RWPE2 (cell line): ENCODE measurements around the gene TRIM75.
A peak's percentile ranks its signal among the peaks of the same experiment; 100 is the strongest.
"Not testable (repeated sequence)": the region's sequence is repeated elsewhere in the genome, so short reads cannot be mapped to it uniquely, and the experiment has no call there.

Experiments used
- ATAC-seq: fragments of 200-7000 bp; cut with Tn5 transposase; 3 replicates; pipeline ENCODE4 v1.9.1; 2021; ENCODE audit warnings: low read depth
- DNase-seq: peaks from one replicate; pipeline ENCODE4 v3.0.0-alpha.2; 2020; ENCODE audit warnings: low spot score
- H3K27ac ChIP-seq: fragments of 450-650 bp; 2 replicates; pipeline ENCODE4 v1.5.1; 2017; ENCODE audit warnings: mild to moderate bottlenecking; ENCODE audit not compliant: poor library complexity, severe bottlenecking
- H3K27me3 ChIP-seq: fragments of 250-450 bp; sonication (Bioruptor Pico); 2 replicates; pipeline ENCODE4 v1.5.1; 2021; ENCODE audit warnings: mild to moderate bottlenecking, moderate library complexity; ENCODE audit not compliant: insufficient read depth, poor library complexity, severe bottlenecking
- H3K36me3 ChIP-seq: fragments of 250-450 bp; sonication (Bioruptor Pico); 2 replicates; pipeline ENCODE4 v1.5.1; 2020; ENCODE audit warnings: low read depth, mild to moderate bottlenecking, moderate library complexity
- H3K4me1 ChIP-seq: fragments of 250-450 bp; sonication (Bioruptor Pico); 2 replicates; pipeline ENCODE4 v1.5.1; 2021; ENCODE audit warnings: mild to moderate bottlenecking, moderate library complexity; ENCODE audit not compliant: insufficient read depth, poor library complexity, severe bottlenecking
- H3K4me3 ChIP-seq: fragments of 250-450 bp; sonication (Bioruptor Pico); 2 replicates; pipeline ENCODE4 v1.5.1; 2021; ENCODE audit warnings: mild to moderate bottlenecking, moderate library complexity; ENCODE audit not compliant: severe bottlenecking
- H3K9me3 ChIP-seq: fragments of 250-450 bp; sonication (Bioruptor Pico); 2 replicates; pipeline ENCODE4 v1.5.1; 2021; ENCODE audit warnings: mild to moderate bottlenecking, moderate library complexity; ENCODE audit not compliant: severe bottlenecking
- TF ChIP-seq, protein P1 (sequence below): fragments of 450-650 bp; IDR thresholded peaks from one replicate; pipeline ENCODE4 v1.5.1; 2017; ENCODE audit warnings: mild to moderate bottlenecking, moderate library complexity; ENCODE audit not compliant: poor library complexity, severe bottlenecking

TRIM75 gene

DNA sequence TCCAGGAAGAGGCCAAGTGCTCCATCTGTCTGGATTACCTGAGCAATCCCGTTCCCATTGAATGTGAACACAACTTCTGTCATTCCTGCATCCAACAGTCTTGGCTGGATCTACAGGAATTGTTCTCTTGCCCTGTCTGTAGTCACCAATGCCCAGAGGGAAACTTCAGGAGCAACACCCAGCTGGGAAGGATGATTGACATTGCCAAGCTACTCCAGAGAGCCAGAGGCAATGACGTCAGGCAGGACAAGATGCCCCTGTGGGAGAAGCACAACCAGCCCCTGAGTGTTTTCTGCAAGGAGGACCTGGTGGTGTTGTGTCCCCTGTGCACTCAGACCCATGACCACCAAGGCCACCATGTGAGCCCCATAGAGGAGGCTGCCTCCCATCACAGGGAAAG is 43.2 kb upstream of the TRIM75 start:
- TF ChIP-seq, protein P1, sequence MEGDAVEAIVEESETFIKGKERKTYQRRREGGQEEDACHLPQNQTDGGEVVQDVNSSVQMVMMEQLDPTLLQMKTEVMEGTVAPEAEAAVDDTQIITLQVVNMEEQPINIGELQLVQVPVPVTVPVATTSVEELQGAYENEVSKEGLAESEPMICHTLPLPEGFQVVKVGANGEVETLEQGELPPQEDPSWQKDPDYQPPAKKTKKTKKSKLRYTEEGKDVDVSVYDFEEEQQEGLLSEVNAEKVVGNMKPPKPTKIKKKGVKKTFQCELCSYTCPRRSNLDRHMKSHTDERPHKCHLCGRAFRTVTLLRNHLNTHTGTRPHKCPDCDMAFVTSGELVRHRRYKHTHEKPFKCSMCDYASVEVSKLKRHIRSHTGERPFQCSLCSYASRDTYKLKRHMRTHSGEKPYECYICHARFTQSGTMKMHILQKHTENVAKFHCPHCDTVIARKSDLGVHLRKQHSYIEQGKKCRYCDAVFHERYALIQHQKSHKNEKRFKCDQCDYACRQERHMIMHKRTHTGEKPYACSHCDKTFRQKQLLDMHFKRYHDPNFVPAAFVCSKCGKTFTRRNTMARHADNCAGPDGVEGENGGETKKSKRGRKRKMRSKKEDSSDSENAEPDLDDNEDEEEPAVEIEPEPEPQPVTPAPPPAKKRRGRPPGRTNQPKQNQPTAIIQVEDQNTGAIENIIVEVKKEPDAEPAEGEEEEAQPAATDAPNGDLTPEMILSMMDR = no peak
- H3K4me3 ChIP-seq = no peak overlapping the region
- DNase-seq (no peak), ATAC-seq (no peak)
- no peak overlapping the region for H3K27ac ChIP-seq
- H3K4me1 ChIP-seq = no peaks in the 10 kb centered on the region
- H3K9me3 ChIP-seq = no peaks in the 10 kb centered on the region
- H3K36me3 ChIP-seq = no peaks in the 10 kb centered on the region
- no peaks in the 10 kb centered on the region for H3K27me3 ChIP-seq

DNA sequence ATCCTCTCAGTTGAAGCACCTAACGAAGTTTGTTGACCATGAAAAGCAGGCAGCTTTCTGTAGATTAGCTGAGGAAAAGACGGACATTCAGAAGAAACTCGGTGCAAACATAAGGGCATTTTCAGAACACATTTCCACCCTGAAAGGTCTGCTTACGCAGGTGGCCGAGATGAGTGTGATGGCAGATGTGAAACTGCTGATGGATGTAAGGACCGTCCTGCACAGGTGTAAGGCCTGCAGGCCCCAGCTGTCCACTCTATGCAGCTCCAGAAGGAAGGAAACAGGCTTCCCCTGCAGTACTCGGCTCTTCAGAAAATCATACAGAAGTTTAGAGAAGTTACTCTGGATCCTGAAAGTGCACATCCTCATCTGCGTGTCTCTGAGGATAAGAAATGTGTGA is 42.7 kb upstream of the TRIM75 start:
- H3K36me3 ChIP-seq = no peaks in the 10 kb centered on the region
- H3K4me3 ChIP-seq = no peak overlapping the region
- no peaks in the 10 kb centered on the region for H3K27me3 ChIP-seq
- no peak overlapping the region for H3K27ac ChIP-seq
- H3K4me1 ChIP-seq = no peaks in the 10 kb centered on the region
- DNase-seq (no peak), ATAC-seq (no peak)
- no peaks in the 10 kb centered on the region for H3K9me3 ChIP-seq
- TF ChIP-seq, protein P1 = no peak

DNA sequence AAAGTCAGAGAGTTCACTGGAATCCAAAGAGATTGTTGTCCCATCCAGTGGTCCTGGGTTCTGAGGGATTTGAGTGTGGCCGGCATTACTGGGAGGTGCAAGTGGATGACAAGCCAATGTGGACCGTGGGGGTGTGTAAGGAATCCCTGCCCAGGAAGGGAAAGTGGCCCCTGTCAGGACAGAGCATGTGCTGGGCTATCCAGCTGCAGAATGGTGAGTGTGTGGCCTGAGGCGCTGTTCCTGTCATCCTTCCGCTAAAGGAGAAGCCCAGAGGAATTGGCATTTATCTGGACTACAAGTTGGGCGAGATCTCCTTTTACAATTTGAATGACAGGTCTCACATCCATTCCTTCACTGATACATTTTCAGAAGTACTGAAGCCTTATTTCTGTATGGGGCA is 42.3 kb upstream of the TRIM75 start:
- TF ChIP-seq, protein P1 = no peak
- no peaks in the 10 kb centered on the region for H3K9me3 ChIP-seq
- H3K36me3 ChIP-seq = no peaks in the 10 kb centered on the region
- no peak for DNase-seq
- no peak overlapping the region for H3K4me3 ChIP-seq
- H3K27ac ChIP-seq = no peak overlapping the region
- no peaks in the 10 kb centered on the region for H3K4me1 ChIP-seq
- peak; percentile 29; the same call in 1 of the 3 replicates for ATAC-seq
- no peaks in the 10 kb centered on the region for H3K27me3 ChIP-seq

DNA sequence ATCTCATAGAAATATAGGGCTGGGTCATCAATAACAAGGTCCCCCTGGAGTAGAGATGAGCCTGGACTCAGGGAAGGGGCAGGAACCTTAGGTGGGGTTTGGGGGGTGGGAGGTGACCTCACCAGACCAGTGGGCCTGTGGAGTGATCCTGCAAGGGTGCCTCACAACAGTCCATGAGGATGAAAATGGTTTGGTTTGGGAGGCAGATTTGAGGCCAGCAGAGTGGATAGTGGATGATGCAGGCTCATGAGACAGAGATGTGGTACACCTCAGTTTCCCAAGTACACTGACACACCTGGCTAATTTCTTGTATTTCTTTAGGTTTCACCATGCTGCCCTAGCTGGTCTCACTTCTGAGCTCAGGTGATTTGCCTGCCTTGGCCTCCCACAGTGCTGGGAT is 40.0 kb upstream of the TRIM75 start:
- no peaks in the 10 kb centered on the region for H3K9me3 ChIP-seq

DNA sequence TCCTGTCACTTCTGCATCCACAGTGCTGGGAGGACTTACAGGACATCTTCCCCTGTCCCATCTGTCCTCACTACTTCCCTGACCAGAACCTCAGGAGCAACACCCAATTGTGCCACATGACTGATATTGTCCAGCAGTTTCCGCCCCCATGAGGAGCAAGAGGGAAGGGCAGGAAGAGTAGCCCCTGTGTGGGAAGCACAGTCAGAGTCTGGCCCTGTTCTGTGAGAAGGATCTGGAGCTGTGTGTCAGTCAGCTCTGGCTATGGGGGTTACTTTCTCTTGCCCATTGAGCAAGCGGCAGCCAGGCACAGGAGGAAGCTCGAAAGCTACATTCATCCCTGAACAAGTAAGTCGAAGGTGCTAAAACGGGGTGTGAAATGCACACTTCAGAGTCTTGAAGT is 36.7 kb upstream of the TRIM75 start:
- Histone ChIP-seq H3K27me3 (no peaks in the 10 kb centered on the region), H3K9me3 (no peaks in the 10 kb centered on the region), H3K4me1 (no peaks in the 10 kb centered on the region), H3K27ac (no peak overlapping the region), H3K36me3 (no peaks in the 10 kb centered on the region), H3K4me3 (no peak overlapping the region)
- DNase-seq (no peak), ATAC-seq (peak; percentile 48)
- TF ChIP-seq, protein P1 = no peak

More for the DNA sequence above, 40.0 kb upstream of the TRIM75 start:
- H3K36me3 ChIP-seq = no peaks in the 10 kb centered on the region
- TF ChIP-seq, protein P1 = no peak
- ATAC-seq = no peak
- H3K4me3 ChIP-seq = no peak overlapping the region
- no peaks in the 10 kb centered on the region for H3K27me3 ChIP-seq
- no peak overlapping the region for H3K27ac ChIP-seq
- no peaks in the 10 kb centered on the region for H3K4me1 ChIP-seq
- DNase-seq = no peak

DNA sequence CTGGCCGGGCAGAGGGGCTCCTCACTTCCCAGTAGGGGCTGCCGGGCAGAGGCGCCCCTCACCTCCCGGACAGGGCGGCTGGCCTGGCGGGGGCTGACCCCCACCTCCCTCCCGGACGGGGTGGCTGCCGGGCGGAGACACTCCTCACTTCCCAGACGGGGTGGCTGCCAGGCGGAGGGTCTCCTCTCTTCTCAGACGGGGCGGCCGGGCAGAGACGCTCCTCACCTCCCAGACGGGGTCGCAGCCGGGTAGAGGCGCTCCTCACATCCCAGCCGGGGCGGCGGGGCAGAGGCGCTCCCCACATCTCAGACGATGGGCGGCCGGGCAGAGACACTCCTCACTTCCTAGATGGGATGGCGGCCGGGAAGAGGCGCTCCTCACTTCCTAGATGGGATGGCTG is 33.7 kb upstream of the TRIM75 start:
- not testable (repeated sequence) for H3K27me3 ChIP-seq, DNase-seq, ATAC-seq, H3K4me1 ChIP-seq, H3K9me3 ChIP-seq, H3K4me3 ChIP-seq, H3K27ac ChIP-seq, H3K36me3 ChIP-seq

DNA sequence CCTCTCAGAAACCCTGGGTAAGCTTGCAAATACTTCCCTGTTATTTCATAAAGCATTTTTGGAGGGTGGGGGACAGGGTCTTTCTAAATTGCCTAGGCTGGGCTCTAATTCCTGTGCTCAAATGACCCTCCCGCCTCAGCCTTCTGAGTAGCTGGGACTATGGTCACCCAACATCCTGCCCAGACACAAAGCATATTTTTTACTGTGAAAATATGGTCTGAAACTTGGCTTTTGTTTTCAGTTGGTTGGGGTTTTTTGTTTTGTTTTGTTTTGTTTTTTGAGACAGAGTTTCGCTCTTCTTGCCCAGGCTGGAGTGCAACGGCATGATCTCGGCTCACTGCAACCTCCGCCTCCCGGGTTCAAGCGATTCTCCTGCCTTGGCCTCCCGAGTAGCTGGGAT is 27.9 kb upstream of the TRIM75 start:
- H3K27ac ChIP-seq, H3K27me3 ChIP-seq, ATAC-seq, H3K9me3 ChIP-seq, DNase-seq, H3K4me3 ChIP-seq, H3K36me3 ChIP-seq, H3K4me1 ChIP-seq: not testable (repeated sequence)
